Fibroblast of mammary gland (primary cell): Measurements from ENCODE around the gene CMPK2.

Experiments used
- DNase-seq: peaks from one replicate; pipeline ENCODE4 v3.0.0-alpha.2; 2010; ENCODE audit warnings: low read depth
- H3K4me3 ChIP-seq: 2 replicates; pipeline ENCODE4 v1.5.1; 2011; ENCODE audit warnings: low read depth, mild to moderate bottlenecking, low read length, moderate library complexity; ENCODE audit not compliant: control insufficient read depth
- CTCF ChIP-seq: conservative IDR thresholded peaks from 2 replicates; pipeline ENCODE4 v1.5.1; 2011; ENCODE audit warnings: low read depth, low read length, inconsistent platforms; ENCODE audit not compliant: control insufficient read depth, insufficient read depth

Gene CMPK2

DNA sequence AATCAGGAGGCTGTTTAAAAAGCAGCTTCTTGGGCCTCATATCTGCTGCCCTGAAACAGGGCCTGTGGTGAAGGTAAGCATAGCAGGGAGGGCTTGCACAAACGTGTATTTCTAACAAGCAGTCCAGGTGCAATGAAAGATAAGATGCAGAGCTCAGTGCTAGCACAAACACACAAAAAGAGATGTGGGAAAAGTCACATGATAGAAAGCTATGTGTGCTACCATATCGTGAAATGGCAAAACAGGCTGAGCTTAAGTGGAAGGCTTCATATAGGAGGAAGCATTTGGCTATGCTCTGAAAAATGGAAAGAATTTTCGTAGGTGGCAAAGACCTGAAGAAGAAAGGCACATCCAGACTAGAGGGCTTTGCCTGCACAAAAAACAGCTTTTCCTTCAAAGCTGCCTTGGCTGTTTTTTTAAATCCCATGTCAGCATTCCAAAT is 22.1 kb upstream of the CMPK2 start:
- no peak for TF ChIP-seq CTCF
- no peak for DNase-seq
- no peak overlapping the region for H3K4me3 ChIP-seq

DNA sequence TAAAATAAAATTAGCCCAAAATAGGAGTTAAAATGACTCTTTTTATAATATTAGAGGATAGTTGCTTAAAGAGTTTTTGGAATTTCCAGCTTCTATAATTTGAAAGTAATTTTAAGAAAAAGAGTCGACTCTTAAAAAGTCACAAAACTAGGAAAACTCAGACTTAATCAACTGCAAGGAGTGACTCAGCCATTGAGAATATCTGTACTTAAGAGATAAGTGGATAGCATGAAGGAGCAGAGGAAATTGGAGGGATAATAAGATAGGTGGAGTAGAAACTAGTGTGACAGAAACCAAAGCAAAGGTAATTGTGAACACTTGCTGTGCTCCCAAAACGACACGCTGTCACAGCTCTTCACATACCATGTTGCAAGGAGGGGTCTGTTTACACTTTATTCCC is 20.3 kb upstream of the CMPK2 start:
- DNase-seq, result no peak
- no peak overlapping the region for H3K4me3 ChIP-seq
- no peak for TF ChIP-seq CTCF

DNA sequence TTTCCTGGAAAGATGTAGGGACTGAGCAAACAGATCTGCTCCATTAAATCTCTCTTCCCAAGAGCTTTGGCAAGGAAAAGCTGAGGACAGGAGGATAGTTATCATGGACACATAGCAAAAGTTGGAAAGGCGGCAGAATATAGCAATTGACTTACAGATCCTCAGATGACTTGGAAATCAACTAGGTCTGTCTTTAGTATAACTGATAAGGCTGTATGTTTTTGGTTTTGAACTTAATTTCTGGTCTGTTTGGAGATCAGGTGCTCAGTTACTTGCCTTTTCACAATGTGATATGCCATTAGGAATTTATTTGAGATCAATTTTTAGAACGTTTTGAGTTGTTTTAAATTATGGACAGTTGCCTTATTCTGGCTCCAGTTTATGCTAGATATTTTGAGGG is 19.8 kb upstream of the CMPK2 start:
- TF ChIP-seq CTCF, result no peak
- H3K4me3 ChIP-seq, result no peak overlapping the region
- no peak for DNase-seq

DNA sequence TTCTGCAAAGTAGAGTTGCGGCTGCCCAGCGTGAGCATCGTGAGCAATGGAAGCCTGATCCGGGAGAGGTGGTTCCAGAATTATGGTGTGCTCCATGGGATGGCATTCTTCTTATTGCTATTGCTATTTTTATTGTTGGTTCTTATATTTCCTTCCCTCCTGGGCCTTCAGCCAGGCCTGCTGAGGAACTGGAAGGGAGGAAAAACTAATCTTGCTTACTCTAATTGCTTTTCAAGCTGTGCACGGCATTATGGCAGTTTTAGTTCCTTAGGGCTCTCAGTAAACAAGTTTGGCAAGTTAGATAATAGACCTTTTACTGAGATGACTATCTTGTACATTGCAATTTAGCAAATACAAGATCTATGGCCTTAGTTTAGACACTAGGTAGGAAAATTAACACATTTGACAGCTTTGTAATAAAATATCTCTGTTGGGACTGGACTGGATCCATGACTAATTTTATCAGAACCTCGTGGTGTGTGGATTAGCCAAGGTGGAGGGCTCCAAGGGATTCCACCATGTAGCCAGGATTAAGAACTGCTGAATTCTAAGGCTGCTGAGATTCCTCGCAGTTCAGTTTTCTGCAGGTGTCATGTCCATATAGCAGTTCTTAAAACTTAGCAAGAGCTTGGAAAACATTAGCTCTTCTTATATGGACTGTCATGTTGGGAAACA is 17.9 kb upstream of the CMPK2 start:
- TF ChIP-seq CTCF, result no peak

GRCh38 chr2:6881516-6881915 is 15.8 kb upstream of the CMPK2 start:
- no peak overlapping the region for H3K4me3 ChIP-seq
- no peak for TF ChIP-seq CTCF
- no peak for DNase-seq

More for the DNA sequence above, 17.9 kb upstream of the CMPK2 start:
- DNase-seq, result no peak
- no peak overlapping the region for H3K4me3 ChIP-seq

DNA sequence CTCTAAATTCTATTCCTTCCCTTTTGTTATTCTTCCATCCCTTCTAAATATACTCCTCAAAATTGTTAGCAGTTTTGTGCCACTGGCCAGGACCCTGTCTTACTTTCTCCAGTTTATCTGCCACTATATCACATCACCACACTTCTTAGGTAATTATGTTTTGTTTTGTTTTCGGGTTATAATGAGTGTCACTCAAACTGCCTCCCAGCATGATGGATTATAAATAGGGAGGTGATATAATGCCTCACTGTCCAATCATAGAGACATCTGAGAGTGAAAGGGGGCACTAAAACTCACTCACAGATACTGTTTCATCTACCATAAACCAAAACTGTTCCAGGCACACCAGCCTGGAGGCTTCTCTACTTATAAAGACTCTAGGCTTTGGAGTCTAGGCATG is 15.3 kb upstream of the CMPK2 start:
- no peak for DNase-seq
- H3K4me3 ChIP-seq, result no peak overlapping the region
- TF ChIP-seq CTCF, result no peak

- no peak for TF ChIP-seq CTCF
- no peak overlapping the region for H3K4me3 ChIP-seq
- no peak for DNase-seq
Measured at GRCh38 chr2:6880200-6880733, 14.6 kb upstream of the CMPK2 start.
